Tibial nerve (tissue), 4 donors: ENCODE data around the gene KIF6. TPM values are rescaled to one million over a fixed set of nuclear protein-coding genes. Genes with fewer than 3 reads are reported as not detected.

Source experiments
- DNase-seq, 2 donors: peaks; one replicate each; pipeline ENCODE4 v3.0.0-alpha.2; 2019; ENCODE audit warnings: low spot score in 2 of 2
- H3K27ac ChIP-seq, 4 donors: fragments of 200-600 bp; sonication (generic) in 3 of 4; one replicate each; pipeline ENCODE4 v1.5.1; 2017 to 2019; ENCODE audit warnings: mild to moderate bottlenecking in 1 of 4
- H3K27me3 ChIP-seq, 2 donors: fragments of 200-600 bp; sonication (generic) in 1 of 2; one replicate each; pipeline versions ENCODE4 v1.5.1 to v1.6.0; 2017 to 2019
- H3K36me3 ChIP-seq, 3 donors: fragments of 200-600 bp; sonication (generic); one replicate each; pipeline ENCODE4 v1.5.1; 2018 to 2019
- H3K4me1 ChIP-seq, 4 donors: fragments of 200-600 bp; sonication (generic) in 3 of 4; one replicate each; pipeline ENCODE4 v1.5.1; 2017 to 2019
- H3K4me3 ChIP-seq, 4 donors: fragments of 200-600 bp; sonication (generic) in 3 of 4; one replicate each; pipeline ENCODE4 v1.5.1; 2017 to 2019; ENCODE audit warnings: mild to moderate bottlenecking in 1 of 4, moderate library complexity in 1 of 4
- H3K9me3 ChIP-seq, 4 donors: fragments of 200-600 bp; sonication (generic) in 3 of 4; one replicate each; pipeline ENCODE4 v1.5.1; 2017 to 2019
- EP300 ChIP-seq, 2 donors: sonication (generic); formaldehyde crosslinking; IDR thresholded peaks; one replicate each; pipeline ENCODE4 v1.6.1; 2017; ENCODE audit warnings: antibody characterized with exemption in 2 of 2, mild to moderate bottlenecking in 1 of 2
- POLR2A ChIP-seq, 2 donors: fragments of 450-650 bp; IDR thresholded peaks; one replicate each; pipeline ENCODE4 v1.6.1; 2017; ENCODE audit warnings: antibody characterized with exemption in 2 of 2, mild to moderate bottlenecking in 2 of 2, moderate library complexity in 2 of 2
- WGBS, 2 donors: methylation state at CpG; one replicate each; pipeline ENCODE4 v1.1.5; 2018; 5-methylcytosine and 5-hydroxymethylcytosine counted together
- total RNA-seq, 4 donors: library from RNA; depleted of rRNA; stranded (reverse); fragments of >200 nt; gene quantifications; one replicate each; pipeline ENCODE4 v1.1.0, GENCODE V29; 2016
- TF ChIP-seq, protein P1 (sequence below), 5 experiments: fragments of 200-600 bp in 3 of 5; fragments of 450-650 bp in 2 of 5; sonication (generic) in 3 of 5; IDR thresholded peaks; one replicate each; pipeline ENCODE4 v1.5.1; 2016 to 2019; ENCODE audit warnings: antibody characterized with exemption in 5 of 5, mild to moderate bottlenecking in 3 of 5, moderate library complexity in 2 of 5

The KIF6 gene
- total RNA-seq, 4 donors from 2014 or later: 0.22 to 0.59 TPM; not detected in 2

DNA sequence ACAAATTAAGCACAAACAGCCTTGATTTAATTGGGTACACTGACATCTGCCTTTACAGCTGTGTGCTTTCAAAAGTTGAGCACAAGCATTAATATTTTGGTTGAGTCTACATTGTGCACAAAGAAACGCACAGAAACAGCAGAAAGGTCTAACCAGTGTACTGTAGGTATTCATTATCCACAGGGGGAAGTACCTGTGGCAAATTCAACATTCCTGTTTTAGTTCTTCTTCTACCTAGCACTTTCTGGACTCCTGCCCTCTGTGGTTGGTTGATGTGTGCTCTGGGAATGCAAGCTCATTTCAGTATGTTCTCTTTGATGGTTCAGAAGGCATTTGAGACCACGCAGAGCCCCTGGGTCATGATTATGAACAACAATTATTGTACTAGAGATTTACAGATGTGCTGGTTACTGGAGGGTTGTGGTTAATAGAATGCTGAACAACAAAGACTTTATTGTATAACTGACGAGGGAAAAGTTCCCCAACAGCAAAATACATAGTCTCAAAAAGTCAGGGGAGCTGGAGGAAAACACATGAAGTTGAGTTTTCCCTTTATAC lies 40.4 kb upstream of the KIF6 start:
- H3K36me3 ChIP-seq: no peaks in the 10 kb centered on the region
- H3K27me3 ChIP-seq: no peaks in the 10 kb centered on the region
- DNase-seq: no peak
- H3K4me1 ChIP-seq: peaks cover 0 to 19% (median 1%) of the 10 kb centered on the region in 4 donors
- WGBS, 2 donors: 35 to 36% methylated on average over 3 of the region's 3 CpGs
- no peak overlapping the region for H3K27ac ChIP-seq
- H3K9me3 ChIP-seq: no peaks in the 10 kb centered on the region
- TF ChIP-seq EP300 (IDR thresholded peaks at IDR 0.05): no peak
- TF ChIP-seq, protein P1, sequence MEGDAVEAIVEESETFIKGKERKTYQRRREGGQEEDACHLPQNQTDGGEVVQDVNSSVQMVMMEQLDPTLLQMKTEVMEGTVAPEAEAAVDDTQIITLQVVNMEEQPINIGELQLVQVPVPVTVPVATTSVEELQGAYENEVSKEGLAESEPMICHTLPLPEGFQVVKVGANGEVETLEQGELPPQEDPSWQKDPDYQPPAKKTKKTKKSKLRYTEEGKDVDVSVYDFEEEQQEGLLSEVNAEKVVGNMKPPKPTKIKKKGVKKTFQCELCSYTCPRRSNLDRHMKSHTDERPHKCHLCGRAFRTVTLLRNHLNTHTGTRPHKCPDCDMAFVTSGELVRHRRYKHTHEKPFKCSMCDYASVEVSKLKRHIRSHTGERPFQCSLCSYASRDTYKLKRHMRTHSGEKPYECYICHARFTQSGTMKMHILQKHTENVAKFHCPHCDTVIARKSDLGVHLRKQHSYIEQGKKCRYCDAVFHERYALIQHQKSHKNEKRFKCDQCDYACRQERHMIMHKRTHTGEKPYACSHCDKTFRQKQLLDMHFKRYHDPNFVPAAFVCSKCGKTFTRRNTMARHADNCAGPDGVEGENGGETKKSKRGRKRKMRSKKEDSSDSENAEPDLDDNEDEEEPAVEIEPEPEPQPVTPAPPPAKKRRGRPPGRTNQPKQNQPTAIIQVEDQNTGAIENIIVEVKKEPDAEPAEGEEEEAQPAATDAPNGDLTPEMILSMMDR (IDR thresholded peaks at IDR 0.05): no peak
- no peak for TF ChIP-seq POLR2A (IDR thresholded peaks at IDR 0.05)
- no peak overlapping the region for H3K4me3 ChIP-seq

GRCh38 chr6:39760226-39760952 lies 35.2 kb upstream of the KIF6 start:
- H3K9me3 ChIP-seq: no peaks in the 10 kb centered on the region
- WGBS, 2 donors: 63 to 65% methylated on average over 3 of the region's 3 CpGs
- no peak overlapping the region for H3K4me3 ChIP-seq
- TF ChIP-seq POLR2A (IDR thresholded peaks at IDR 0.05) (no peak), EP300 (IDR thresholded peaks at IDR 0.05) (no peak)
- TF ChIP-seq, protein P1 (IDR thresholded peaks at IDR 0.05): no peak
- no peaks in the 10 kb centered on the region for H3K36me3 ChIP-seq
- no peak overlapping the region for H3K27ac ChIP-seq
- H3K4me1 ChIP-seq: peaks cover 0 to 19% (median 0%) of the 10 kb centered on the region in 4 donors
- H3K27me3 ChIP-seq: no peaks in the 10 kb centered on the region
- DNase-seq: no peak

- no peaks in the 10 kb centered on the region for H3K36me3 ChIP-seq
Measured at GRCh38 chr6:39758905-39759605, 33.8 kb upstream of the KIF6 start.

GRCh38 chr6:39756582-39756981 lies 31.4 kb upstream of the KIF6 start:
- no peak for DNase-seq
- TF ChIP-seq, protein P1 (IDR thresholded peaks at IDR 0.05): no peak
- TF ChIP-seq POLR2A (IDR thresholded peaks at IDR 0.05): no peak
- no peak for TF ChIP-seq EP300 (IDR thresholded peaks at IDR 0.05)
- no peaks in the 10 kb centered on the region for H3K9me3 ChIP-seq
- no peak overlapping the region for H3K4me3 ChIP-seq
- no peak overlapping the region for H3K27ac ChIP-seq
- peaks cover 0 to 35% (median 0%) of the 10 kb centered on the region in 4 donors for H3K4me1 ChIP-seq
- H3K27me3 ChIP-seq: no peaks in the 10 kb centered on the region
- no peaks in the 10 kb centered on the region for H3K36me3 ChIP-seq
- WGBS, 2 donors: 97 to 98% methylated on average over 2 of the region's 2 CpGs

More at GRCh38 chr6:39758905-39759605, 33.8 kb upstream of the KIF6 start:
- H3K9me3 ChIP-seq: no peaks in the 10 kb centered on the region
- TF ChIP-seq, protein P1 (IDR thresholded peaks at IDR 0.05): no peak
- no peak overlapping the region for H3K4me3 ChIP-seq
- WGBS, 2 donors: 82 to 89% methylated on average over 2 of the region's 2 CpGs
- peaks cover 0 to 28% (median 0%) of the 10 kb centered on the region in 4 donors for H3K4me1 ChIP-seq
- DNase-seq: no peak
- no peaks in the 10 kb centered on the region for H3K27me3 ChIP-seq
- H3K27ac ChIP-seq: no peak overlapping the region

- Histone ChIP-seq H3K27me3 (no peaks in the 10 kb centered on the region), H3K27ac (no peak overlapping the region), H3K9me3 (no peaks in the 10 kb centered on the region), H3K4me3 (no peak overlapping the region), H3K4me1 (peaks cover 0 to 29% (median 0%) of the 10 kb centered on the region in 4 donors), H3K36me3 (no peaks in the 10 kb centered on the region)
- TF ChIP-seq, protein P1 (IDR thresholded peaks at IDR 0.05): no peak
- TF ChIP-seq EP300 (IDR thresholded peaks at IDR 0.05): no peak
- WGBS, 2 donors: 82 to 87% methylated on average over 1 of the region's 1 CpG
- no peak for DNase-seq
Measured at GRCh38 chr6:39755231-39755630, 30.0 kb upstream of the KIF6 start.
